ENCODE results near the gene CCDC66. TPM values are rescaled to one million over a fixed set of nuclear protein-coding genes. Genes with fewer than 3 reads are reported as not detected.
"Not testable (repeated sequence)": the region's sequence is repeated elsewhere in the genome, so short reads cannot be mapped to it uniquely, and the experiment has no call there.

CCDC66 gene
- 10 to 100 TPM; 26.3 to 27.0 TPM for total RNA-seq

- Mint-ChIP-seq H3K27me3 (no peaks in the 10 kb centered on the region), H3K27ac (peak within 1 kb of the TSS; percentile 94), H3K36me3 (ENCODE audit: low read depth) (peaks cover 34% of the 10 kb centered on the region), H3K9me3 (peaks cover under 1% of the 10 kb centered on the region), H3K4me1 (peaks cover 10% of the 10 kb centered on the region), H3K4me3 (peak within 1 kb of the TSS; percentile 98)
- ATAC-seq (replicated peaks) = peak; percentile 99
Observed at GRCh38 chr3:56556908-56557830, at the start of gene CCDC66. TSS of gene CCDC66 (plus strand) at chr3:56557175. CDS start at chr3:56557243, 68 bp downstream.

GRCh38 chr3:56519641-56520040 is 37.3 kb upstream of the CCDC66 start:
- peaks cover 15% of the 10 kb centered on the region for H3K27me3 Mint-ChIP-seq
- H3K4me1 Mint-ChIP-seq = no peaks in the 10 kb centered on the region
- no peak overlapping the region for H3K4me3 Mint-ChIP-seq
- H3K27ac Mint-ChIP-seq = no peak overlapping the region
- ATAC-seq (replicated peaks) = no peak
- H3K9me3 Mint-ChIP-seq = no peaks in the 10 kb centered on the region
- no peaks in the 10 kb centered on the region for H3K36me3 Mint-ChIP-seq (ENCODE audit: low read depth)

GRCh38 chr3:56522374-56522773 is 34.6 kb upstream of the CCDC66 start:
- Mint-ChIP-seq H3K27ac (no peak overlapping the region), H3K9me3 (no peaks in the 10 kb centered on the region), H3K4me1 (no peaks in the 10 kb centered on the region), H3K27me3 (peaks cover 5% of the 10 kb centered on the region), H3K4me3 (no peak overlapping the region), H3K36me3 (ENCODE audit: low read depth) (no peaks in the 10 kb centered on the region)
- ATAC-seq (replicated peaks) = no peak

GRCh38 chr3:56525291-56525690 is 31.7 kb upstream of the CCDC66 start:
- Mint-ChIP-seq H3K36me3 (ENCODE audit: low read depth) (no peaks in the 10 kb centered on the region), H3K27ac (no peak overlapping the region), H3K4me3 (no peak overlapping the region), H3K4me1 (no peaks in the 10 kb centered on the region), H3K9me3 (no peaks in the 10 kb centered on the region), H3K27me3 (peaks cover 2% of the 10 kb centered on the region)
- ATAC-seq (replicated peaks) = no peak

- Mint-ChIP-seq H3K4me3 (no peak overlapping the region), H3K36me3 (ENCODE audit: low read depth) (no peaks in the 10 kb centered on the region), H3K9me3 (peaks cover 10% of the 10 kb centered on the region), H3K27ac (no peak overlapping the region), H3K27me3 (peaks cover 13% of the 10 kb centered on the region), H3K4me1 (no peaks in the 10 kb centered on the region)
- no peak for ATAC-seq (replicated peaks)
Observed at GRCh38 chr3:56536735-56537134, 20.2 kb upstream of the CCDC66 start.

GRCh38 chr3:56547486-56547885 is 9.5 kb upstream of the CCDC66 start:
- H3K4me3 Mint-ChIP-seq = no peak overlapping the region
- H3K27me3 Mint-ChIP-seq = peaks cover 12% of the 10 kb centered on the region
- ATAC-seq (replicated peaks) = no peak
- H3K27ac Mint-ChIP-seq = no peak overlapping the region
- H3K9me3 Mint-ChIP-seq = peaks cover 5% of the 10 kb centered on the region
- no peaks in the 10 kb centered on the region for H3K36me3 Mint-ChIP-seq (ENCODE audit: low read depth)
- H3K4me1 Mint-ChIP-seq = no peaks in the 10 kb centered on the region

- peaks cover 10% of the 10 kb centered on the region for H3K4me1 Mint-ChIP-seq
- H3K4me3 Mint-ChIP-seq = peak overlapping the region; percentile 98
- ATAC-seq (replicated peaks) = peak; percentile 43
- peak overlapping the region; percentile 94 for H3K27ac Mint-ChIP-seq
- H3K9me3 Mint-ChIP-seq = no peaks in the 10 kb centered on the region
- H3K36me3 Mint-ChIP-seq (ENCODE audit: low read depth) = peaks cover 35% of the 10 kb centered on the region
- no peaks in the 10 kb centered on the region for H3K27me3 Mint-ChIP-seq
Observed at GRCh38 chr3:56557831-56558170, 826 bp downstream of the CCDC66 start.

- no peaks in the 10 kb centered on the region for H3K4me1 Mint-ChIP-seq
- no peaks in the 10 kb centered on the region for H3K9me3 Mint-ChIP-seq
- peaks cover 88% of the 10 kb centered on the region for H3K36me3 Mint-ChIP-seq (ENCODE audit: low read depth)
- no peak overlapping the region for H3K27ac Mint-ChIP-seq
- no peaks in the 10 kb centered on the region for H3K27me3 Mint-ChIP-seq
- no peak overlapping the region for H3K4me3 Mint-ChIP-seq
- no peak for ATAC-seq (replicated peaks)
Observed at GRCh38 chr3:56573501-56573900, 16.5 kb downstream of the CCDC66 start.

- H3K9me3 Mint-ChIP-seq; H3K4me3 Mint-ChIP-seq; H3K4me1 Mint-ChIP-seq; H3K27ac Mint-ChIP-seq; H3K27me3 Mint-ChIP-seq; ATAC-seq (replicated peaks): not testable (repeated sequence)
- peaks cover 61% of the 10 kb centered on the region for H3K36me3 Mint-ChIP-seq (ENCODE audit: low read depth)
Observed at GRCh38 chr3:56581941-56582340, 25.0 kb downstream of the CCDC66 start.

GRCh38 chr3:56584275-56584674 is 27.3 kb downstream of the CCDC66 start:
- H3K36me3 Mint-ChIP-seq (ENCODE audit: low read depth) = peaks cover 37% of the 10 kb centered on the region
- H3K27ac Mint-ChIP-seq; H3K4me1 Mint-ChIP-seq; H3K9me3 Mint-ChIP-seq; H3K27me3 Mint-ChIP-seq; ATAC-seq (replicated peaks); H3K4me3 Mint-ChIP-seq: not testable (repeated sequence)

GRCh38 chr3:56590814-56591213 is 33.8 kb downstream of the CCDC66 start:
- Mint-ChIP-seq H3K27me3 (no peaks in the 10 kb centered on the region), H3K4me3 (peak overlapping the region; percentile 19), H3K4me1 (peaks cover 23% of the 10 kb centered on the region), H3K36me3 (ENCODE audit: low read depth) (peaks cover 25% of the 10 kb centered on the region), H3K27ac (peak overlapping the region; percentile 61), H3K9me3 (no peaks in the 10 kb centered on the region)
- ATAC-seq (replicated peaks) = no peak

GRCh38 chr3:56591262-56591661 is 34.3 kb downstream of the CCDC66 start:
- Mint-ChIP-seq H3K36me3 (ENCODE audit: low read depth) (peaks cover 29% of the 10 kb centered on the region), H3K27ac (peak overlapping the region; percentile 61), H3K4me3 (peak overlapping the region; percentile 19), H3K9me3 (no peaks in the 10 kb centered on the region), H3K27me3 (no peaks in the 10 kb centered on the region), H3K4me1 (peaks cover 27% of the 10 kb centered on the region)
- ATAC-seq (replicated peaks) = no peak

- peak; percentile 99 for ATAC-seq (replicated peaks)
Observed at GRCh38 chr3:56593455-56594158, 36.6 kb downstream of the CCDC66 start.

GRCh38 chr3:56595975-56596840 is 39.2 kb downstream of the CCDC66 start:
- Mint-ChIP-seq H3K36me3 (ENCODE audit: low read depth) (peaks cover 79% of the 10 kb centered on the region), H3K27me3 (no peaks in the 10 kb centered on the region), H3K9me3 (peaks cover 10% of the 10 kb centered on the region), H3K27ac (peak overlapping the region; percentile 4), H3K4me3 (peak overlapping the region; percentile 30), H3K4me1 (peaks cover 46% of the 10 kb centered on the region)
- no peak for ATAC-seq (replicated peaks)

More at GRCh38 chr3:56593455-56594158, 36.6 kb downstream of the CCDC66 start:
- peak overlapping the region; percentile 67 for H3K4me3 Mint-ChIP-seq
- H3K36me3 Mint-ChIP-seq (ENCODE audit: low read depth) = peaks cover 53% of the 10 kb centered on the region
- H3K27ac Mint-ChIP-seq = peak overlapping the region; percentile 92
- H3K27me3 Mint-ChIP-seq = no peaks in the 10 kb centered on the region
- H3K4me1 Mint-ChIP-seq = peaks cover 40% of the 10 kb centered on the region
- peaks cover 1% of the 10 kb centered on the region for H3K9me3 Mint-ChIP-seq
